Calu3 (cell line): ENCODE data around the gene EMB. TPM values are rescaled to one million over a fixed set of nuclear protein-coding genes. Genes with fewer than 3 reads are reported as not detected.
"Not testable (repeated sequence)": the region's sequence is repeated elsewhere in the genome, so short reads cannot be mapped to it uniquely, and the experiment has no call there.

Experiments
- BruUV-seq: library from RNA; stranded (reverse); fragments of 400-500 nt; replicated peaks from 2 replicates; lab custom pipeline; 2021; lab: Mats Ljungman, UMichigan
- CTCF ChIA-PET: fragments of 300-600 bp; sonication (Branson Sonifier 250); formaldehyde crosslinking; loops from one replicate; lab custom pipeline; 2022; ENCODE audit warnings: antibody characterized with exemption; lab: Charles Lee
- DNase-seq: peaks from one replicate; pipeline ENCODE4 v3.0.0; 2022
- H3K27ac Mint-ChIP-seq: one replicate; pipeline ENCODE4 v1.8.0; 2022; ENCODE audit warnings: mixed read lengths; ENCODE audit not compliant: unreplicated experiment
- H3K27me3 Mint-ChIP-seq: one replicate; pipeline ENCODE4 v1.8.0; 2022; ENCODE audit warnings: mixed read lengths; ENCODE audit not compliant: unreplicated experiment
- H3K36me3 Mint-ChIP-seq: one replicate; pipeline ENCODE4 v1.8.0; 2022; ENCODE audit warnings: mild to moderate bottlenecking, moderate library complexity, mixed read lengths; ENCODE audit not compliant: insufficient read depth, unreplicated experiment
- H3K4me1 Mint-ChIP-seq: one replicate; pipeline ENCODE4 v1.8.0; 2022; ENCODE audit warnings: mild to moderate bottlenecking, low read depth, mixed read lengths; ENCODE audit not compliant: unreplicated experiment
- H3K4me3 Mint-ChIP-seq: one replicate; pipeline ENCODE4 v1.8.0; 2022; ENCODE audit warnings: mild to moderate bottlenecking, low read depth, moderate library complexity, mixed read lengths; ENCODE audit not compliant: unreplicated experiment
- H3K9me3 Mint-ChIP-seq: one replicate; pipeline ENCODE4 v1.8.0; 2022; ENCODE audit warnings: low read depth, mixed read lengths; ENCODE audit not compliant: unreplicated experiment
- CTCF ChIP-seq: fragments of 200-600 bp; IDR thresholded peaks from one replicate; pipeline ENCODE4 v1.8.0; 2022; ENCODE audit warnings: antibody characterized with exemption; ENCODE audit not compliant: unreplicated experiment
- intact Hi-C: fragments of 100-400 bp; cut with micrococcal nuclease; formaldehyde crosslinking; loops from one replicate; pipeline ENCODE4 v1.10.0; 2022; ENCODE audit not compliant: unreplicated experiment
- total RNA-seq: library from RNA; stranded (reverse); gene quantifications from 2 replicates; pipeline ENCODE4 v1.2.3, GENCODE V29; 2022

The EMB gene
- total RNA-seq, 1 experiment from 2014 or later, result 44.4 TPM

GRCh38 chr5:50401336-50401735 lies 39.8 kb downstream of the EMB start:
- no peak for TF ChIP-seq CTCF
- intact Hi-C loops, result no loop called here
- H3K4me3 Mint-ChIP-seq, result no peak overlapping the region
- H3K9me3 Mint-ChIP-seq, result no peaks in the 10 kb centered on the region
- H3K36me3 Mint-ChIP-seq, result no peaks in the 10 kb centered on the region
- CTCF ChIA-PET, result no interaction called here
- no peaks in the 10 kb centered on the region for H3K4me1 Mint-ChIP-seq
- H3K27me3 Mint-ChIP-seq, result no peaks in the 10 kb centered on the region
- no TSS peak for BruUV-seq
- H3K27ac Mint-ChIP-seq, result no peak overlapping the region
- DNase-seq, result no peak

GRCh38 chr5:50393925-50394609 lies 47.0 kb downstream of the EMB start:
- intact Hi-C loops, CTCF ChIA-PET, H3K27ac Mint-ChIP-seq: not testable (repeated sequence)

GRCh38 chr5:50392289-50392688 lies 48.8 kb downstream of the EMB start:
- H3K27ac Mint-ChIP-seq, H3K27me3 Mint-ChIP-seq, intact Hi-C loops, H3K9me3 Mint-ChIP-seq, H3K36me3 Mint-ChIP-seq, H3K4me3 Mint-ChIP-seq, DNase-seq, H3K4me1 Mint-ChIP-seq, CTCF ChIA-PET, BruUV-seq: not testable (repeated sequence)

More at GRCh38 chr5:50393925-50394609, 47.0 kb downstream of the EMB start:
- H3K4me1 Mint-ChIP-seq, H3K4me3 Mint-ChIP-seq, BruUV-seq, H3K9me3 Mint-ChIP-seq, DNase-seq, H3K36me3 Mint-ChIP-seq, H3K27me3 Mint-ChIP-seq: not testable (repeated sequence)

- H3K36me3 Mint-ChIP-seq, CTCF ChIA-PET, intact Hi-C loops, H3K27me3 Mint-ChIP-seq, H3K4me3 Mint-ChIP-seq, H3K9me3 Mint-ChIP-seq, BruUV-seq, H3K4me1 Mint-ChIP-seq, DNase-seq, H3K27ac Mint-ChIP-seq: not testable (repeated sequence)
Measured at GRCh38 chr5:50384381-50384780, 56.7 kb downstream of the EMB start.

- H3K9me3 Mint-ChIP-seq, CTCF ChIA-PET, DNase-seq, H3K4me1 Mint-ChIP-seq, intact Hi-C loops, H3K27me3 Mint-ChIP-seq, H3K27ac Mint-ChIP-seq, H3K36me3 Mint-ChIP-seq, BruUV-seq, H3K4me3 Mint-ChIP-seq: not testable (repeated sequence)
Measured at GRCh38 chr5:50376696-50377095, 64.4 kb downstream of the EMB start.

- CTCF ChIA-PET, H3K36me3 Mint-ChIP-seq, DNase-seq, H3K4me3 Mint-ChIP-seq, H3K4me1 Mint-ChIP-seq, intact Hi-C loops, H3K27ac Mint-ChIP-seq, BruUV-seq, H3K27me3 Mint-ChIP-seq: not testable (repeated sequence)
- peaks cover 18% of the 10 kb centered on the region for H3K9me3 Mint-ChIP-seq
Measured at GRCh38 chr5:50369287-50370033, 71.6 kb downstream of the EMB start.
